Hematopoietic multipotent progenitor cell treated with erythropoietin and hydrocortisone succinate and interleukin-3 and kit ligand, for 15 days (in vitro differentiated cells): ENCODE data around the gene NOTCH2.
A peak's percentile ranks its signal among the peaks of the same experiment; 100 is the strongest.
"Not testable (repeated sequence)": the region's sequence is repeated elsewhere in the genome, so short reads cannot be mapped to it uniquely, and the experiment has no call there.

ENCODE experiments used
- DNase-seq: peaks from one replicate; pipeline ENCODE4 v3.0.0-alpha.2; 2015; ENCODE audit warnings: low spot score

The NOTCH2 gene

GRCh38 chr1:120068683-120069066 is 787 bp downstream of the NOTCH2 start:
- DNase-seq = not testable (repeated sequence)

GRCh38 chr1:120048208-120048607 is 21.3 kb downstream of the NOTCH2 start:
- DNase-seq = not testable (repeated sequence)

GRCh38 chr1:120041771-120042170 is 27.7 kb downstream of the NOTCH2 start:
- DNase-seq = not testable (repeated sequence)

- DNase-seq = not testable (repeated sequence)
Measured at GRCh38 chr1:120032253-120032652, 37.2 kb downstream of the NOTCH2 start.

GRCh38 chr1:120023791-120024190 is 45.7 kb downstream of the NOTCH2 start:
- DNase-seq = not testable (repeated sequence)

GRCh38 chr1:120014978-120015377 is 54.5 kb downstream of the NOTCH2 start:
- not testable (repeated sequence) for DNase-seq

GRCh38 chr1:120008320-120008719 is 61.1 kb downstream of the NOTCH2 start:
- DNase-seq = not testable (repeated sequence)

- not testable (repeated sequence) for DNase-seq
Measured at GRCh38 chr1:120007850-120008249, 61.6 kb downstream of the NOTCH2 start.

- DNase-seq = not testable (repeated sequence)
Measured at GRCh38 chr1:120001035-120001434, 68.4 kb downstream of the NOTCH2 start.

- not testable (repeated sequence) for DNase-seq
Measured at GRCh38 chr1:119996731-119997312, 72.6 kb downstream of the NOTCH2 start.

GRCh38 chr1:119995975-119996374 is 73.5 kb downstream of the NOTCH2 start:
- not testable (repeated sequence) for DNase-seq

- no peak for DNase-seq
Measured at GRCh38 chr1:119988306-119989062, 81.0 kb downstream of the NOTCH2 start.

- DNase-seq = no peak
Measured at GRCh38 chr1:119987686-119988085, 81.8 kb downstream of the NOTCH2 start.

GRCh38 chr1:119987112-119987511 is 82.3 kb downstream of the NOTCH2 start:
- no peak for DNase-seq

- no peak for DNase-seq
Measured at GRCh38 chr1:119986007-119986497, 83.4 kb downstream of the NOTCH2 start.

- no peak for DNase-seq
Measured at GRCh38 chr1:119984771-119985170, 84.7 kb downstream of the NOTCH2 start.

- peak; percentile 14 for DNase-seq
Measured at GRCh38 chr1:119981986-119982815, 87.3 kb downstream of the NOTCH2 start.

GRCh38 chr1:119981496-119981895 is 88.0 kb downstream of the NOTCH2 start:
- peak; percentile 11 for DNase-seq

- no peak for DNase-seq
Measured at GRCh38 chr1:119978018-119978505, 91.4 kb downstream of the NOTCH2 start.

- not testable (repeated sequence) for DNase-seq
Measured at GRCh38 chr1:119977113-119977736, 92.2 kb downstream of the NOTCH2 start.

GRCh38 chr1:119975582-119976254 is 93.7 kb downstream of the NOTCH2 start:
- not testable (repeated sequence) for DNase-seq
